ENCODE data around the gene NTMT1. TPM values are rescaled to one million over a fixed set of nuclear protein-coding genes. Genes with fewer than 3 reads are reported as not detected.

Gene NTMT1
- total RNA-seq, 1 donor from 2014 or later = 22.4 TPM

DNA sequence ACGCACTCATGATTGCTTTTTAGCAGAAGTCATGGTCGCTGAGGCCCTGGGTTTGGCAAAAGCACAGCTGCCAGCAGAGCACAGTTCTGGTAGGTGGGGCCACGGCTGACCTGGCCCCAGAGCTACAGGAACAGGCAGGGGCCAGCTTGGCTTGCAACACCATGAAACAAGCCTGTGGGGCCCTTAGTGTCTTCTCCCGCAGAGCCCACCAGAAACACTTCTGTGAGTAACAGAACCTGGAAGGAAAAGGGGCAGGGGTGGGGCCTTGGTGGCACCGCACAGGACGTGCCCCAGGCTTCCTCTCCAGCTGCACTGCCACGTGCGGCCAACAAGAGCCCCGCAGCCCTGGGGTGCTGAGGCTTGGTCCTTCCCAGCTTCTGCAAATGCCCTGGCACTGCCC is 11.1 kb downstream of the NTMT1 start:
- no peak for DNase-seq (ENCODE audit: low read depth in 2 of 2)

DNA sequence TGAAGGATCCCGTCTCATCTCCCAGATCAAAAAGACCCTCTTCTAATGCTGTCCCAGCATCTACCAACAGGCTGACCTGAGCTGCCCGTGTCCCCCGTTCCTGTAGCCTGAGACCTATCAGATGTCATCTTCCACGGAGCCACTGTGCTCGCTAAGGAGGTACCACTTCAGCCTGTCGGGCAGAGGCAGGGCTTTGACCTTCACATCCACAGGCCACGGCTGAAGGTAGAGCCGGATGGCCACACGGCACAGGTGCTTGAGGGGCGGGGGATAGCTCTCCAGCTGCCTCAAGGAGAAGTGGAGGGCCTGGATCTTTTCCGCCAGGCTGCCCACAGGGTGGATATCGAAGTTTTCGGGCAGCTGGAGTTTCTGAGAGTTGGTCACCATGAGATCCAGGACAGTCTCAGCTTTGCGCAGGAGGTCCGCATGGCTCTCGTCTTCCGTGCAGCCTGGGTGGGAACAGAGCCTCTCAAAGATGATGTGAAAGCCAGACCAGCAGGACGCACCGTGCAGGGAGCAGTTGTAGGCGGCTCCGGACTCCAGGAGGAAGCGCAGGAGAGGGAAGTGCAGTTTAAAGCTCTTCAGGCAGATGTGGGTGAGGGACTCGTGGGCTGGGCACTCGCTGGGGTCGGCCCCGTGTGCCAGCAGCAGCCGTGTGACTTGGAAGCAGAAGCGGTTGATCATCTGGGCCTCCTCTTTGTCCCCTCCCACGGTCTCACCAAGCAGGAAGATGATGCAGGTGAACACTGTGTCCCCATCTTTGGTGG is 11.9 kb downstream of the NTMT1 start:
- DNase-seq (ENCODE audit: low read depth in 2 of 2) = no peak

DNA sequence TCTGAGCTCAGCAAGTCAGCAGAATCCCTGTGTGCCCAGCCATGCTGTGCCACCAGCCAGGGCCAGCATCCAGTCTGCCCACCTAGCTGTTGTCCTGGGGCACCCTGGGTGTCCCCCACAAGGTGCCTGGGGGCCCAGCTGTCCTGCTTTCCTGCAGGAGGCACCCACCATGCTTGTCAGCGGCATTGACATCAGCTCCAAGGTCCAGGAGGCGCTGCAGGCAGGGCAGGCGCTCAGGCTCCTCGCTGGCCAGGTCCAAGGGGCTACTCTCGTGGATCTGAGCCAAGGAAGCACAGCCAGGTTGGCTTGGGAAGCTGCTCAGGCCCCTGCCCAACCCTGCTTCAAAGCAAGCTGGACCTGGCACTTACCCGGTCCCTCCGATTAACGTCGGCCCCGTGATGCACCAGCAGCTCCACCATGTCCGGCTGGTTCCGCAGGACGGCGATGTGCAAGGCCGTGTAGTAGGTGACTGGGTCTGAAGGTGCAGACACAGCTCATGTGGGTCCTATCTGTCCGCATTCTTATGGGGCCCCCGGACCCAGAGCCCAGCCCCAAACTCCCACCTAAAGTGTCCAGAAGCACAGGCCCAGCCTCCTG is 13.2 kb downstream of the NTMT1 start:
- no peak for DNase-seq (ENCODE audit: low read depth in 2 of 2)

DNA sequence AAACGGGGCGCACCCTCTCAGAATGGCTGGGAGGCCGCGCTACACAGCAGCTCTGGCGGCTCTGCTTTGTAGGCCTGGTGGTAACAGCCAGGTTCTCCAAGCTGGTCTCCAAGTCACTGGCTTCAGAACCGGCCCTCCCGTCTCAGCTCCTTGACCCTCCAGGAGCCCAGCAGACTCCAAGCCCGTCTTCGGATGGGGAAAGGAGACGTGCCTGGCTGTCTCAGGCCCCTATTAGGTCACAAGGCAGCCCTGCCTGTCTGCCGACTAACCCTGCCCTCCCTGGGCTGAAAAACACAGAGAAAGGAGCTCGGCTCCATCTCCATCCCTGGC is 13.8 kb downstream of the NTMT1 start:
- DNase-seq (ENCODE audit: low read depth in 2 of 2) = no peak

DNA sequence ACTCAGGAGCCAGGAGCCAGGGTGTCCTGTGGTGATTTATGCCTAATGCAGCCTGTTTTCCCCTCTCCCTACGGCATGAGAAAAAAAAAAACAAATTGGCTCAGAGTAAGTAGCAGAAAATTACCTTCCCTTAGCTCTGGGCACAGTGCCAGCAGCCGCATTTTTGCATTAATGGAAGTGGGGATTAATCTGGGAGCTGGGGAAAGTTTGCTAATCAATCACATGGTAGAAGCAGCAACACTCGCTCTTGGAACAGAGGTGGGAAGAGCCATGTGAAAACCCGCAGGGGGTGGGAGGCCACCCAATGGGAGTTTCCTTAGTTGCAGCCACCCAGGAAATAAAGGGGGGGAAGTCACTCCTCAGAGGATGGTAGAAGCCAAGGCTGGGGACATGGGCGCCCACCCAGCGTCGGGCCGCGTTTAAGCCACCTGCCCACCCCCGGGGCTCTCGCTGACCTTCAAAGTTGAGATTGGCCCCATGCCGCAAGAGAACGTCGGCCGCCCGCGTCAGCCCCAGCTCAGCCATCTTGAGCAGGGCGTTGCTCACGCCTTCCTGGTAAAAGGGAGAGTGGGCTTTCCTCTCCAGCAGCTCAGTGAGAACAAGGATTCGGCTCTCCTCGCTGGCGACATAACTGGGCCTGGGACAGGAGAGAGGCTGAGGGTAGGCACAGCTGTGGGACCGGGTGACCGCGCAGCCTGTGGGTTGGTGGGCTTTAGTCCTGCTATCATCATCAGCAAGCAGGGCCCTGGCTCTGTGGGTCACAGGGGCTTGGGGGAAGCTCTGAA is 14.3 kb downstream of the NTMT1 start:
- peak; percentile 29 to 68 for DNase-seq (ENCODE audit: low read depth in 2 of 2)

DNA sequence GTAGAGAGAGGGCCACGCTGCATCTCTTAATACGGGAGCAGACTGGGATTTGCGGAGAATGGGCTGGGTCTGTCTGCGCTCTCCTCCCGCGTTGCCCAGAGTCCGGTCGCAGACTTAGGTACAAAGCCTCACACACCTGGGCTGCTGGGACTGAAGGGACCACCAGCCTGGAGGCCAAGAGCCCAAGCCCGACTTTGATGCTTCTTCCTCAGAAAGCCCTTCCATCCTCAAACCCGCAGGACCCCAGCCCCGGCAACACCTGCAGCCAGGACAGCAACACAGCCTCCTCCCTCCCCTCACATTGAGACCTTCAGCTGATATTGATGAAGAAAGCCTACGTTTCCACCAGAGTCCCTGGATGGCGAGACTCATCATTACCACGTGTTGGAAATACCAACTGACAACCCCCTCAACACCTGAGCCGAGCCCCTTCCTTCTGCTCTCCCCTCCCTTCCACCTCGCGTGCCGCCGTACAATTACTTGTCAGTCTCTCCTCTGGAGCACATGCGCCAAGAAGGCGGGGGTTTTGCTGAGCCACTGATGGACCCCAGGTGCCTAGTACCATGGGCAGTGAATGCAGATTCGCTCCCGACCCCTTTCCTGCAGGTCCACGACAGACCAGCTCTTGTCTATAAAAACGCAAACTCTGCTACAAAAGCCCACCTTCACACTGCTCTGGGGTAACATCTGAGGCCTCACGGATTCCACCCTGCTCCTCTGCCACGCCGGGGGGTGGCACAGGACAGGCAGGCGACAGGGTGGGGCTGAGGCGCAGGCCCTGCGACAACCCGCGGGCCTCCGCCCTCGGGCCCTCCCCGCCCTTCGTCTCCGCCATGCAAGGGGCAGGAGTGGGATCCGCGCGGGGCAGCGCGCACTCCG is 15.1 kb downstream of the NTMT1 start:
- DNase-seq (ENCODE audit: low read depth in 2 of 2) = peak in 1 of 2 donors; percentile 16

DNA sequence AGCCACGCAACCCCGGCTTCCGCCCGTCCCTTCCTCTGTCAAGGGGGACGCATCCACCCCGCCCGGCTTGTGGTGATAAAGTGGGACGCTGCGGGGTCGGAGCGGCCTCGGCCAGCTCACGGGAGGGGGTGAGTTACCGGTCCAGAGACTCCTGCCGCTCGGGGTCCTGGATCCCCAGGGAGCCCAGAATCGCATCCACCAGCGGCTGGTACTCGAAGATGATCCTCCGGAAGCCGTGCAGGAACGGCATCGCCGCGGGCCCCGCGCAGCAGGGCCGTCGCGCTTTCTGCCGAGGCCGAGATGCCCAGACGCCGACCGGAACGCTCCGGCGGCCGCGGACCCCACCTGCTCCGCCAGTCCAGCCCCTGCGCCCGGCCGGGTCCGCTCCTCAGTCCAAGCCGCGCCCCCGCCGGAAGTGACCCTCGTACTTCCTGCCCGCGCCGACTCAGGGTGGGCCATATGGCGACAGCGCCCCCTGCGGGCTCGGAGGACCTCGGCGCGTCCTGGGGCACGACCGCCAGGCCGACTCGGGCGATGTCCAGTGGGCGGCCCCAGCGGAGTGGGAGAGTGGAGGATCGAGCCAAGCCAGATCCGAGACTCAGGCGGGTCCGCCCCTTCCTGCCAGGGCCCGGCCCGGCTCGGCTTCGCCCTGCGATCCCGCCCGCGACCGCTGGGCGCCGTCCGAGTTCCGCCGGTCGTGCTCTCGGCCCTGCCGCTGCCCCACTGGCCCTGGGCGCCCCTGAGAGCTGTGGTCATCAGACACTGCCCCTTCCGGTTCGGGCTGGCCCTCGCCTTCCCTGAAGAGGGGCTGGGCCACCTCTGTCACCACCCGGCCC is 16.0 kb downstream of the NTMT1 start, which contains the start of gene ASB6:
Gene ASB6, minus strand, starts transcription at position 402 of the 836 bp plus-strand sequence. Its CDS starts 152 bp downstream, at position 250.
- DNase-seq (ENCODE audit: low read depth in 2 of 2) = peak; percentile 98 to 99

DNA sequence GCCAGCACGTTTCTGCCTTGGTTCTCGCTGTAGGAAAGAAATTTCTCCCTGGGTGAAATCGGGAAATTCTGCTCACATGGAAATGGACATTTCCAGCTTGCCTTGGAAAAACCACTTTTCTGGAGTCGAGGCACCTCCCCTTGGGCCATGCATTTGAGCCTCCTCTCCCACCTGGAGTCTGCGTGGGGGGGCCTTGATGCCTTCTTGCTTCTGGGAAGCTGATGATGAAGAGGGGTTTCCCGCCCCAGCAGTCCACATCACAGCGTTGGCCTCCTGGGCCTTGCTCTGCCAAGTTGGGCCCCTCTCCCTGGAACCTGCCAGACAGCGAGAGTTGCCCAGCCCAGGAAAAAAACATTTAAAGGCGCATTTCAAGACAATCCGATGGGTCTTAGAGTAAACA is 17.7 kb downstream of the NTMT1 start:
- DNase-seq (ENCODE audit: low read depth in 2 of 2) = no peak

DNA sequence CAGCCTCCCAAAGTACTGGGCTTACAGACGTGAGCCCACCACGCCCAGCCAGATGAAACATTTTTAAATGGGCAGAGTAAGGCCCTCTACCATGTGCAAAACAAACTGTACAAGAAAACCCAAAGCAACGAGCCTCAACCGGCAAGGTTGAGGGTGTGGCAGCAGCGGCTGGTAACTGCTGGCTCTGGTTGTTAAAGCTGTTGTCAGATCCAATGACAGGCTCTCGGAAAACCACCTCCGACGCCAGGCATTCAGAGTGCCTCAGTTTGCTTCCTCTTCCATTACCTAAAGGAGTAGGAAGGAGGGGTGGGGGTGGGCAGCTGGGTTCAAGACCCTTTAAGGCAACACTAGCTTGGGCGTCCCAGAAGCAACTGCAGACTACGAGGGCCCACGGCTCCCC is 18.4 kb downstream of the NTMT1 start:
- no peak for DNase-seq (ENCODE audit: low read depth in 2 of 2)

DNA sequence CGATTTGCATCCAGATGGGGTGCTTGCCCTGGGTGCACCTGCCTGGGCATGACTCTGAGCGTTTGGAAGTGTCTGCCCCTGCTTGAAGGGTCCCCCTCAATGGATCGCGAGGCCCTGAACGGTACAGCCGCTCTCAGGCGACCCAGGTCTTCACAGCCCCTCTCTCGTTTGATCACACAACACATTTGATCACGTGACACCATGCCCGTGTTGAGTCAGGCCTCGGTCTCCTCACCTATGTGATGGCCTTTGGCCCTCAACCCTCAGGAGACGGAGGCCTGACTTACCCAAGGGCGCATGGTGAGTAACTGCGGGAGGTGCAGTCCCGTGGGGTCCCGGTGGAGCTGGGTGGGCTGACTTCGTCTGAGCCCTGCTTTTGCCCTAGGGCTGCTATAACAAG is 18.9 kb downstream of the NTMT1 start:
- DNase-seq (ENCODE audit: low read depth in 2 of 2) = no peak

DNA sequence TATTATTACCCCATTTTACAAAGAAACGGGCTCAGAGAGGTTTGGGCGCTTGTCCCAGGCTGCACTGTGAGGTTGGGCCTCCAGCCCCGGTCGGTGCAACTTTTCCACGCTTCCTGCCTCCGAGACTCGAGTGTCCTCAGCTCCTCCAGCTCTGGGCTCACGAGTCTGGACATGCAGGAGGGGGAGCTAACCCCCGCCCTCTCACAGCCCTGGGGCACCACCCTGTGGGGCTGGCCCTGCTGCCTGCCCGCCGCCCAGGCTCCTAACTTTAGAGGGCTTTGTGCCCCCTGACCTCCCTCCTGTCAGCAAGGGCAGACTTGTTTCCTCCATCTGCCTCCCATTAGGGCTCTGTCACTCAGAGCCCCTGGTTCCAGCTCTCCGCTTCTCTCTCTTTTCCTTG is 20.3 kb downstream of the NTMT1 start:
- DNase-seq (ENCODE audit: low read depth in 2 of 2) = no peak

DNA sequence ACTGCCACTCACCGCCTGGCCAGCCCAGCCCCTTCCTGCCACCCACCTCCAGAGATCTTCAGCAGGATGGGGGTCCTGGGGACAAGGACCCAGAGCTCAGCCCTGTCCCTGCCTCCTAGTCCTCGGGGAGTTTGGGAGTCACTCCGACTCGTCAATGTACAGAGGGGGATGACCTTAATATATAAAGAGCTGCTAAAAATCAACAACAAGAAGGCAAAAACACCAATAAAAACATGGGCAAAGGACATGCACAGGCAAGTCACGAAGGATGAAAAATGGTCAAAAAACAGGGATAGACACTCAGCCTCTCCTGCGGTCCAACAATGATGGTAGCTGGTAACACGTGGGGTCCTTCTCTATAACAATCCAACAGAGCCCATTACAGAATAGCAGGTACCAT is 20.7 kb downstream of the NTMT1 start:
- DNase-seq (ENCODE audit: low read depth in 2 of 2) = no peak

DNA sequence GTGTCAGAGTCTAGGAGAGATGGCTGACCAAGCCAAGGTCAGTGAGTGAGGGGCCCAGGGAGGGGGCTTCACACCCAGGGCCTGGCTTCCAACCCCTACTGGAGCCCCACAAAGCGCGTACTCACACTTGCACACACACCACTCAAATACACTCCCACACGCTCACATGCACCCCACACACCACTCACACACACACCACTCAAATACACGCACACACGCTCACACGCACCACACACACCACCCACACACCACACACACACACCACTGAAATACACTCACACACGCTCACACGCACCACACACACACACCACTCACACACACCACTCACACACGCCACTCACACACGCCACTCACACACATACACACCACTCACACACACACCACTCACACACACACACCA is 21.7 kb downstream of the NTMT1 start:
- DNase-seq (ENCODE audit: low read depth in 2 of 2) = no peak

DNA sequence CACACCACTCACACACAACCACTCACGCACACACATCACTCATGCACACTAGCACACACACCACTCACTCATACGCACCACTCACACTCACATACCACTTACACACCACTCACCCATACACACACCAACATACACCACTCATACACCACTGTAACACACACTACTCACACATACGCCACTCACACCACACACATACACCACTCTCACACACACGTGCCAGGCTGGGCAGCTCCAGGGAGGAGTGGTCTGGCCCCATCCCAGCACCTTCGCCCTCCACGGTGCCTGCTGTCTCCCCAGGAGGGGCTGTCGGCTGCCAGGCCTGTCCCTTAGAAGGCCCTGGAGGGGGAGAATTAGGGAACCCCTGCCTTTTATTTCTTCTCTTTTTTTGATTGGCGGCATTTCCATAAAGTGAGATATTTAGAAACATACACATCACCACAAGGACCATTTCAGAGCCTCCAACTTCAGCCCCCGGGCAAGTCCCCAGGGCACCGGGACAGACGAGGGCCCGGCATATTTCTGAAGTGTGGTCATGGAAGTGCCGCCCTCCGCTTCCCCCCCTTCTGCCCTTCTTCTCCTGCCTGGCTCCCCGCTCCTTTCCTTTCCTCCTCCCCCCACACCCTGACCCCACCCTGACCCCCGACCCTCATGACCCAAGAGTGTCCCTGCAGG is 22.3 kb downstream of the NTMT1 start:
- DNase-seq (ENCODE audit: low read depth in 2 of 2) = no peak

DNA sequence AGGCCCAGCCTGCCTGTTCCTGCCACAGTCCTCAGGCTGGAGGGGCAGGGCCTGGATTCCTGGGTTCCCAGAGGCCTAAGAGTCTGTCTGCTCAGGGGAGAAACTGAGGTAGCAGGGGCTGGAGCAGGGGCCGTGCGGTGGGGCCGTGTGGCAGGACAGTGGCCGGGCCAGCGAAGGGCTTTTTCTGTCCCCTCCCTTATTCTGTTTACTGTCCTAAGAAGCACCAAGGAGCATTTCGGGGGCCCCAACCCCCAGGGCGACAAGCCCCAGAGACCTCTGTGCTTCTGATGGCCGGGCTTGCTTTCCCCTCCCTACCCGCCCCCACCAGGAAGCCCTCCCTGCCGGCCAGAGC is 22.8 kb downstream of the NTMT1 start:
- DNase-seq (ENCODE audit: low read depth in 2 of 2) = no peak

DNA sequence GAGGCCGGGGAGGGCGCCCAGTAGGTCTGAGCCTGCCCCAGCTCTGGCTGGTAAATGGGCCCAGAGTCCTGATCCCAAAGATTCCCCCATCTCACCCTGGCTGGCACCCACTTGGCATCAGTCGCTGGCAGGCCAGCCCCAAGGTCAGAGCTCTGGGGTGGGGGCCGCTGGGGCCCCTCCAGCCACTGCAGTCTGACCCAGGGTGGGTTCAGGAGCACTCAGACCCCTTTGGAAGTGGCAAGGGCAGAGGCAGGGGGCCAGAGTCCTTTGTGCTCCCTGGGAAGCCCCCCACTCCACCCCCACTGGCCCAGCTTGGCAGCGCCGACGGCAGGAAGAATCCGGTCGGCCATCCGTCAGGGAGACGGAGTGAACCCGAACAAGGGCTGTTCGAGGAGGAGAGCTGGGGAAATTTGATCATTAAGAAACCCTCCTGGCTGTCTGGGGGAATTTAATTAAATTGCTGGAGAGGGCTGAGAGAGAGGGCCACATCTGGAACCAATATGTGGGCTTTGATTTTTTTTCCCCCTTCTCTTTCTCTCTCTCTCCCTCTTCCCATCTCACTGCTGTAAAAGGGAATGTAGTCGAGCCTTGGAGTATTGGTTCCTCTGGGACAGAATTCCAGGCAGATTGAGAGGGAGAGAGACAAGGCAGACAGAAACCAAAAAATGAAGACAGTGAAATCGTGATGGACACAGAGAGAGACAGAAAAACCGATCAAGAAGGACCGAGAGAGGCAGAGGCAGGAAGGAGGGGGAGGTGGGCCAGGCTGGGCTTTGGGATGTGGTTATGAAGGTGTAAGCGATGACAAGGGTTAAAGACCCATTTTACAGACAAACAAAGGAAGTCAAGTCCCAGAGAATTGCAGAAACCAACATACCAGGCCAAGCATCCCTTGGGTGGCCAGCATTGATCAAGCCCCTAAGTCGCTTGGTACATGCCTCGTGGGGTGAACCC is 24.0 kb downstream of the NTMT1 start:
- DNase-seq (ENCODE audit: low read depth in 2 of 2) = no peak

DNA sequence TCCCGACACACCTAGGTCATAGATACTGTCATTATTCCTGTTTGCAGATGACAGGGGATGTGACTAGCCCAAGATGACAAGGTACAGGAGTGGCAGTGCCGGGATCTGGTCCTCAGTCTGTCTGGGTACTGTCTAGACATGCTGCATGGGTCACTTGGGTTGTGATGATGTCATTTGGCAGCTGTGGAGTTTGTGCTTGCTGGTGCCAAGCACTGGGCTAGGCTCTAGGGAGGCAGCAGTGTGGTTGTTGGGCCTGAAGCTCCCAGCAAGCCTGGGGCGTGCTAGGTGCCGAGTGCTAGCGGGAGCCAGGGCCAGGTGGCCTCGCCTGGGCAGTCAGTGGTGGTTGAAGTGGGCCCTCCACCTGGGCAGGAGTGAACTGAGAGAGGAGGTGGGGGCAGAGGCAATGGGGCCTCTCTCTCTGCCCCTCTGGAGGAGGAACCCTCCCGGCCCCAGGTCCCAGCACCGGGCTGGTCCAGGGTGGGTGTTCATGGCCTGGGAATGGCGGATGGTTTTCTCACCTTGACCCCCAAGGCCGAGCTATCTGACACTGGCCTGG is 24.8 kb downstream of the NTMT1 start:
- DNase-seq (ENCODE audit: low read depth in 2 of 2) = no peak

DNA sequence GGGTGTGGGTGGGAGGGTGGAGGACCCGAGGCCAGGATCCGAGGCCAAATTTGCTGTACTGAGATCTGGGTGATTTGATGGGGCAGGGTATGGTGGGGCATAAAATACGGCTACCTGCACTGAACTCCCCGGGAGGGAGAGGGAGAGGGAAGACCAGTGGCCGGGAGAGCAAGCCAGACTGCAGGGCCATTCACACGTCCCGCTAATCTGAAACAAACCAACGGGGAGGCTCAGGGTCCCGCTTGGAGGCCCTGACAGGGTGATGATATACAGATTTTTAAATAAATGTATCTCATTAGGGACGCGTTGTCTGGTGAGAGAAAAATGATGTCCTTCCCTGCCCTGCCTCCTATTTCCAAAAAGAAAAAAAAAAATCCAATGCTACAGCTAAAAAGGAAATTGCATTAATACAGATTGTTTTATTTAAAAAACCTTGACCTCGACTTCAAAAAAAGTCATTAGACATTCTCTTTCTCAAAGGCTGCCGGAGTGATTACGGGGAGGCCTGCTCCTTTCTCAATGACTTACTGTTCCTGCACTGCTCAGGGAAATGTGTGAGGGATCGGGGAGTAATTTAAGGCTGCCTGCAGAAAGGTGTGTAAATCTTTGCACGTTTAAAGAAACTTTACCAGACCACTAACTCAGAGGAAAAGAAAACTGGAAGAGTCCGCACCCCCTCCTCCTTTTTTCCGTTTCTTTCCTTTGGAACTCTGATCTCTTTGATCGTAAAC is 28.0 kb downstream of the NTMT1 start:
- DNase-seq (ENCODE audit: low read depth in 2 of 2) = no peak
